GM21515 (cell line): ENCODE results near the gene PCYOX1L.
"Not testable (repeated sequence)": the region's sequence is repeated elsewhere in the genome, so short reads cannot be mapped to it uniquely, and the experiment has no call there.

Experiments used
- ATAC-seq: cut with Tn5 transposase; IDR thresholded peaks from one replicate; pipeline ENCODE4 v1.9.1; 2021; ENCODE audit not compliant: unreplicated experiment

The PCYOX1L gene

GRCh38 chr5:149382517-149383220 is 24.8 kb downstream of the PCYOX1L start:
- ATAC-seq = no peak

DNA sequence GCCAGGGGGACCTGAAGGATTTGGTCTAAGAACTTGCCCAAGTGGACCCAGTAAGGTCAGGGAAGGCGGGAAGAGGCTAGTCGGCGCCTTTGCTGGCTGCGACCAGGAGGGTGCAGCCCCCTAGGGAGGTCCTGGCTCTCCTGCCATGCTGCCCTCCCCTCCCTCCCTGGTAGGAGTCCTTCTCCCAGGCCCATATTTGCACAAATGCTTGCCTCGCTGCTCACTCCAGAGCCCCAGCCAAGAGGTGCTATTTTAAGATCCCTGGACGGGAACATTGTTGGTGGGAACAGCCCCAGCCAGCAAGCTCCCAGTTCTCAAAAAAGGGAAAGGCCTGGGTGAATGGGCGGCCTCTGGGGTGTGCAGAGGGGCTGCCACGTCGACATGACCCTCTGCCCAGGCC is 25.6 kb downstream of the PCYOX1L start:
- no peak for ATAC-seq

DNA sequence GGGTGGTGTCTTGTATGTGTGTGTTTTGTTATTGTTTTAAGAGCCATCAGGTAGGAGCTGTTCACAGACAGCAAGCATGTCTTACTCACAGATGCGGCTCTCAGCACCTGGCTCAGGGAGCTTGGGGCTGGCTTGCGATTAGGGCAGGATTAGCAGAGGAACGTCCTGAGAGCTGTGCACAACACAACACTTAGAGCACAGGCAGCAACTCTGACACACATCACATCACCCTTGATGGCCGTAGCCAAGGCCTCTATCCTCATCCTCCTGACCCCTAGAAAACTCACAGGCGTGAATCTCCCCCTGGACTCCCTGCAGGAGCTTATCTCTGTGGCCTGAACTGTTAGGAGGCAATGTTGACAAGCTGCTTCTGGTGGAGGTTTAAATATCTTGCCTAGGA is 28.3 kb downstream of the PCYOX1L start:
- ATAC-seq = no peak

- ATAC-seq = no peak
Measured at GRCh38 chr5:149387081-149387631, 29.3 kb downstream of the PCYOX1L start.

DNA sequence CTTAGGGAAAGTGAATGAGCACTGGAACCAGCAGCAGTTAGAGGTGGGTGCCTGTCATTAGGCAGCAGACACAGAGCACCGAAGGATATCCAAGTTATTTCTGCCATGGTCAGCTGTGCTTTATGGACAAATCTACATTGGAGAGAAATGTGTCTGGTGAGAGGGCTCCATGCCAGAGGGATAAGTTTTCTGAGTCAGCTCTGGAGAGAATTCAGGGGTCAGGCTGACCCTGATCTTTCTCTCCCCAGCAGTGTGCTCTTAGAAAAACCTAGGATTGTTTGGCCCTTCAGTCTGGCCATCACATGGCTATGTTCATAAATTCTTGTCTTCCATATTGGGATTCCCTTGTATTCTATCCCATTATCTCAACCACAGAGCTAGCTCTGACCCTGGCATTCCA is 30.1 kb downstream of the PCYOX1L start:
- no peak for ATAC-seq

- no peak for ATAC-seq
Measured at GRCh38 chr5:149388498-149389190, 30.8 kb downstream of the PCYOX1L start.

DNA sequence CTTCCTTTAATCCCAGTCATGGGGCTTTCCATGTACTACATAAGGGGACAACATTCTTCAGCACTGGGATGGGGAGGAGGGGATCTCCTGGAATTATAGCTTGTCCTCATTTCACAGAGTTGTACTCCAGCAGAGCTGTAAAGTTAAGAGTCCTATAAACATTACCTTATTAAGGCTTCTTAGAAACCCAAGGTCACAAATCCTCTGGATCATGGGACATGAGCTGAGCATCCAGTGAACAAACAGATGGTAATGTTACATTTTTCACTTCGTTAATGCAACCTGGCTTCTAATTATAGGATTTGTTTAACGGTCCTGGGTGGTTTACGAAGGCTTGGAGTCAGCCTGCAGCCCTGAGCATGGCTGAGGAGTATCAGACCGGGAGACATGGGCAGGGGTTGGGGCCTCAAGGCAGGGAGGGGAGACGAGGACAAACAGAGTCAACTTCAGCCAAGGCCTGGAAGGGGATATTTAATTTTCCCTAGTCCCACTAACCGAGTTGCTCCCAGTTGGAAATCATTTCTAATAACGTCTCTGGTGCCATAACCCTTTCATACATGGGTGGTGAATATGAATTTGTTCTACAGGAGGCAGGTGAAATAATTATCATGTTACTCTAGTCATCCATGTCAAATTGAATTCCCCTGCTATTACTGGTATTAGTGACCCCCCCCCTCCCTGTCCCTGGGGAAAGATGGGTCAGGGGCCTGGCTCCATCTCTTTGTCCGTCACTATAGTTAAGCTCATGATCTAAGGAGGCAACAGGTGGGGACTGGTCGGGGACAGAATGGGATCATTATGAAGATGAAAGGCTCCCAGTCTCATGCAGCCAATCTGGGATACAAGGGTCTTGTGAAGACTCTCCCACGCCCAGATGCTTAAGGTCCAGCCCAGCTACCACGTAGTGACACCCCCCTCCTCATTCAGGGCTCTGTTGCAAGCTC is 32.0 kb downstream of the PCYOX1L start:
- ATAC-seq = no peak

GRCh38 chr5:149391076-149391475 is 33.2 kb downstream of the PCYOX1L start:
- not testable (repeated sequence) for ATAC-seq

GRCh38 chr5:149391524-149391923 is 33.7 kb downstream of the PCYOX1L start:
- no peak for ATAC-seq

DNA sequence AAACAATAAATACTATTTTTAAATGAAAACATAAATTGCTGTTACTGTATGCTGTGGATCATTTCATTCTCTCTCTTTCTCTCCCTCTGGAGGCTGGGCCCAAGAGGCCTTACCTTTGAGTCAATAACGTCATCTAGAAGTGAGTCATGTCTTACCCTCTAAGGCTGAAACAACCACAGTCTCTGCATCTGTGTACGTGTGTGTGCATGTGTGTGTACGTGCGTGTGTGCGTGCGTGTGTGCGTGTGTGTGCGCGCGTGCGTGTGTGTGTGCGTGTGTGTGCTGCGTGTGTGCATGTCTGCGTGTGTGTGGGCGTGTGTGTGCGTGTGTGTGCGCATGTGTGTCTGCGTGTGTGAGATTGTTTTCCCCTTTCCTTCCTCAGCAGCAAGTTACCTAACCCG is 34.9 kb downstream of the PCYOX1L start:
- no peak for ATAC-seq

DNA sequence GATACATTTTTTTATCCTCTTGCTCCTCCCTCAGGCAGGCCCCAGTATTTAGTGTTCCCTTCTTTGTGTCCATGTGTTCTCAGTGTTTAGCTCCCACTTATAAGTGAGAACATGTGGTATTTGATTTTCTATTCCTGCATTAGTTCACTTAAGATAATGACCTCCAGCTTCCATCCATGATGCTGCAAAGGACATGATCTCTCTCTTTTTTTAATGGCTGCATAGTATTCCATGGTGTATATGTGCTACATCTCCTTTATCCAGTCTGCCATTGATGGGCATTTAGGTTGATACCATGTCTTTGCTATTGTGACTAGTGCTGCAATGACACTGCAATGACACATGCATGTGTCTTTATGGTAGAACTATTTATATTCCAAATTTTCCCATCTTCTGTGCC is 37.1 kb downstream of the PCYOX1L start:
- not testable (repeated sequence) for ATAC-seq

DNA sequence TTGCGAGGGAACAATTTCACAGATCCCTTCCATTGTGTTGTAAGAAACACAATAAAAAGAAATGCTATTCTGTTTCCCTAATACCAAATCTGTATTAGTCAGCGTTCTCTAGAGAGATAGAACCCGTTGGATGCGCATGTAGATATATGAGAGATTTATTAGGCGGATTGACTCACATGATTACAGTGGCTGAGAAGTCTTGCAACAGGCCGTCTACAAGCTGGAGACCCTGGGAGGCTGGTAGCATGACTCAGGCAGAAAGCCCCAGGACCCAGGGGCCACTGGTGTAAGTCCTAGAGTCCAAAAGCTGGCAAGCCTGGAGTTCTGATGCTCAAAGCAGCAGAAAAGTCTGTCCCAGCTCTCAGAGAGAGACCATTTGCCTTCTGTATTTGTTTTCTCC is 39.7 kb downstream of the PCYOX1L start:
- no peak for ATAC-seq

DNA sequence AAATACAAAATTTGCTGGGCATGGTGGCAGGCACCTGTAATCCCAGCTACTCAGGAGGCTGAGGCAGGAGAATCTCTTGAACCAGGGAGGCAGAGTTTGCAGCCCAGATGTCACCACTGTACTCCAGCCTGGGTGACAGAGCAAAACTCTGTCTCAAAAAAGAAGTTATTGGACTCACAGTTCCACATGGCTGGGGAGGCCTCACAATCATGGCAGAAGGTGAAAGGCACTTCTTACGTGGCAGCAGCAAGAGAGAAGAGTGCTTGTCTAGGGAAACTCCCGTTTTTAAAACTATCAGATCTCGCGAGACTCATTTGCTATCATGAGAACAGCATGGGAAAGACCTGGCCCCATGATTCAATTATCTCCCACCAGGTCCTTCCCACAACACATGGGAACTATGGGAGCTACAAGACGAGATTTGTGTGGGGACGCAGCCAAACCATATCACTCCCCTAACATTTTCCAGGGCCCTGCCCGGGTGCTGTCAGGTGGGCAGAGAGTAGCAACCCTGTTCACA is 41.0 kb downstream of the PCYOX1L start:
- ATAC-seq = not testable (repeated sequence)

GRCh38 chr5:149399775-149400174 is 41.9 kb downstream of the PCYOX1L start:
- no peak for ATAC-seq

DNA sequence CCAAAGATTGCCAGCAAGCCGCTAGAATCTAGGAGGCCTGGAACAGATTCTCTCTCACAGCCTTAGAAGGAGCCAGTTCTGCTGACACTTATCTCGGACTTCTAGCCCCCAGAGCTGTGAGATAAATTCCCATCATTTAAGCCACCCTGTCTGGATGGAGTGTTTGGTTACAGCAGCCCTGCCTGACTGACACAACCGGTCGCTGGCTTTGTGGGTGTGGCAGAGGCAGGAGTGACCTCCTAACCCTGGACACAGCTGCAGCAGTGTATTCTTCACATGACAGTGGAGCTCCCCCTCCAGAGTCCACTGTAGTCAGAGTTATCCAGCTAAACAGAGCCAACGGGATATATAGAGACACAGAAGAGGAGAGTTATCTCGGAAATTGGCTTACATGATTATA is 42.5 kb downstream of the PCYOX1L start:
- no peak for ATAC-seq

DNA sequence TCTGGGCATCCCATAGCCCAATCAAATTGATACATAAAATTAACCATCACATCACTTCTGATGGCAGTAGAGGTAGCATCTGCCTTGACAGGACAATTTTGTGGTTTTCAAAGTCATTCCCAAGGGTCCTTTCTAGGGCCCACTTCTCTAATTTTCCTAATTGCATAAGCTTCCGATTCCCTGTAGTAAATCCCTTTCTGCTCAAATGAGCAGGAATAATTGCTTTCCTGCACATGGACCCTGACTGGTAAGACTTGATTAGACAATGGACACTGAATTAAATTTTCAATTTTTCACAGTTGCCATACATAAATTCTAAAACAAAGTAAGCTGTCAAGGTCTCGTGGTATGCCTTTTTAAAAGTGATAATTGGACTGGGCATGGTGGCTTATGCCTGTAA is 43.2 kb downstream of the PCYOX1L start:
- no peak for ATAC-seq

- ATAC-seq = no peak
Measured at GRCh38 chr5:149402291-149402690, 44.4 kb downstream of the PCYOX1L start.

GRCh38 chr5:149403923-149404745 is 46.3 kb downstream of the PCYOX1L start:
- ATAC-seq = no peak

DNA sequence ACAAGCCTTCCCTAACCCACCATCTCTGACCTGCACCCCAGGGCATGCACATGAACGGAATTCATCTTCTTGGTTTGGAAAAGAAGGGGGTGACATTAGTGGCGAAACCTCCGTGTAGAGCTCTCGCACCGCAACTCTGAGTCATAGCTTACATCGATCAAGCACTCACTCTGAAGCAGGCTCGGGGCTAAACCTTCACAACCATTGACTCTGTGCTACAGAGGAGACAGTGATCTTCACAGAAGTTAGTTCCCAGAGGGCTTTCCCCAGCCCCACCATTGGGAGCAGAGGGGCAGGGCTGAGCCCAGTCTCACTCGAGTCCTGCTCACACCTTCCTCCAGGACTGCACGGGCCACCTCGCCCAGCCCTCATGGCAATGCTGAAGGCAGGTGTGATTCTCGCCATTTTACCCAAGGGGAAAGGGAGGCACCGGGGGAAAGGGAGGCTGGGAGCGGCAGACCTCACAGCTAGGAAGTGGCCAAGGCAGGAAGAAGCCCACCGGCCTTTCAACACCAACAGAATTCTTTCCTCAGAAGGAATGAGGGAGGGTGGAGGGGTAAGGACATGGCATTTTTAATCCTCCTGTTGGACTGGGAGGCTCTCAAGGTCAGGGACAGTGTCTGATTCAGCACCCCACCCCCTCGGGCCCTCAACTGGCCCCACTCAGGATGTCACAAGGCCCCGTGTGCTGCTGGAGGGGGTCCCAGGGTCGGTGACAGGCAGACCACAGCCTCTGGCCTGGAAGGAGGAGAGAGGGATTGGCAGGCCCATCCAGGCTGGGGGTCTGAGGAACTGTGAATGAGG is 47.1 kb downstream of the PCYOX1L start:
- no peak for ATAC-seq
